ENCODE results near the gene NT5C2. TPM values are rescaled to one million over a fixed set of nuclear protein-coding genes. Genes with fewer than 3 reads are reported as not detected.
"Not testable (repeated sequence)": the region's sequence is repeated elsewhere in the genome, so short reads cannot be mapped to it uniquely, and the experiment has no call there.

NT5C2 gene
- total RNA-seq, 1 experiment from 2014 or later = 76.1 TPM

GRCh38 chr10:103166523-103166922 is 26.5 kb downstream of the NT5C2 start (continued):
- TF ChIP-seq FOXP1 (CRISPR knock-in tag; IDR thresholded peaks at IDR 0.05; ENCODE audit: borderline replicate concordance) (no peak), TEAD1 (CRISPR knock-in tag; IDR thresholded peaks at IDR 0.05) (no peak), SOX15 (CRISPR knock-in tag; IDR thresholded peaks at IDR 0.05) (no peak), USF1 (CRISPR knock-in tag; IDR thresholded peaks at IDR 0.05) (no peak), AR (CRISPR knock-in tag; IDR thresholded peaks at IDR 0.05) (no peak)
- TF ChIP-seq, protein P1, sequence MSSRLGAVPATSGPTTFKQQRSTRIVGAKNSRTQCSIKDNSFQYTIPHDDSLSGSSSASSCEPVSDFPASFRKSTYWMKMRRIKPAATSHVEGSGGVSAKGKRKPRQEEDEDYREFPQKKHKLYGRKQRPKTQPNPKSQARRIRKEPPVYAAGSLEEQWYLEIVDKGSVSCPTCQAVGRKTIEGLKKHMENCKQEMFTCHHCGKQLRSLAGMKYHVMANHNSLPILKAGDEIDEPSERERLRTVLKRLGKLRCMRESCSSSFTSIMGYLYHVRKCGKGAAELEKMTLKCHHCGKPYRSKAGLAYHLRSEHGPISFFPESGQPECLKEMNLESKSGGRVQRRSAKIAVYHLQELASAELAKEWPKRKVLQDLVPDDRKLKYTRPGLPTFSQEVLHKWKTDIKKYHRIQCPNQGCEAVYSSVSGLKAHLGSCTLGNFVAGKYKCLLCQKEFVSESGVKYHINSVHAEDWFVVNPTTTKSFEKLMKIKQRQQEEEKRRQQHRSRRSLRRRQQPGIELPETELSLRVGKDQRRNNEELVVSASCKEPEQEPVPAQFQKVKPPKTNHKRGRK (CRISPR knock-in tag; IDR thresholded peaks at IDR 0.05; ENCODE audit: borderline replicate concordance) = no peak
- TF ChIP-seq, protein P2, sequence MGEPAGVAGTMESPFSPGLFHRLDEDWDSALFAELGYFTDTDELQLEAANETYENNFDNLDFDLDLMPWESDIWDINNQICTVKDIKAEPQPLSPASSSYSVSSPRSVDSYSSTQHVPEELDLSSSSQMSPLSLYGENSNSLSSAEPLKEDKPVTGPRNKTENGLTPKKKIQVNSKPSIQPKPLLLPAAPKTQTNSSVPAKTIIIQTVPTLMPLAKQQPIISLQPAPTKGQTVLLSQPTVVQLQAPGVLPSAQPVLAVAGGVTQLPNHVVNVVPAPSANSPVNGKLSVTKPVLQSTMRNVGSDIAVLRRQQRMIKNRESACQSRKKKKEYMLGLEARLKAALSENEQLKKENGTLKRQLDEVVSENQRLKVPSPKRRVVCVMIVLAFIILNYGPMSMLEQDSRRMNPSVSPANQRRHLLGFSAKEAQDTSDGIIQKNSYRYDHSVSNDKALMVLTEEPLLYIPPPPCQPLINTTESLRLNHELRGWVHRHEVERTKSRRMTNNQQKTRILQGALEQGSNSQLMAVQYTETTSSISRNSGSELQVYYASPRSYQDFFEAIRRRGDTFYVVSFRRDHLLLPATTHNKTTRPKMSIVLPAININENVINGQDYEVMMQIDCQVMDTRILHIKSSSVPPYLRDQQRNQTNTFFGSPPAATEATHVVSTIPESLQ (CRISPR knock-in tag; IDR thresholded peaks at IDR 0.05) = no peak

GRCh38 chr10:103163766-103164403 is 29.2 kb downstream of the NT5C2 start:
- H3K4me1 Mint-ChIP-seq; H3K27ac Mint-ChIP-seq; POLR2A ChIA-PET; ATAC-seq; H3K4me3 Mint-ChIP-seq; H3K27me3 Mint-ChIP-seq (ENCODE audit: low read depth); DNase-seq (ENCODE audit: low spot score); CTCF ChIA-PET: not testable (repeated sequence)
- Mint-ChIP-seq H3K36me3 (peaks cover 36% of the 10 kb centered on the region), H3K9me3 (peaks cover 12% of the 10 kb centered on the region)

- ATAC-seq (no peak), DNase-seq (ENCODE audit: low spot score) (no peak)
- POLR2A ChIA-PET = no interaction called here
- CTCF ChIA-PET = no interaction called here
- Mint-ChIP-seq H3K27me3 (ENCODE audit: low read depth) (no peaks in the 10 kb centered on the region), H3K27ac (peak overlapping the region; percentile 62), H3K36me3 (peaks cover 10% of the 10 kb centered on the region), H3K4me3 (no peak overlapping the region), H3K4me1 (peaks cover 28% of the 10 kb centered on the region), H3K9me3 (no peaks in the 10 kb centered on the region)
- TF ChIP-seq ZNF263 (CRISPR knock-in tag; IDR thresholded peaks at IDR 0.05; ENCODE audit: low read depth) (no peak), E2F5 (CRISPR knock-in tag; IDR thresholded peaks at IDR 0.05) (no peak)
Measured at GRCh38 chr10:103157246-103157645, 35.8 kb downstream of the NT5C2 start.

DNA sequence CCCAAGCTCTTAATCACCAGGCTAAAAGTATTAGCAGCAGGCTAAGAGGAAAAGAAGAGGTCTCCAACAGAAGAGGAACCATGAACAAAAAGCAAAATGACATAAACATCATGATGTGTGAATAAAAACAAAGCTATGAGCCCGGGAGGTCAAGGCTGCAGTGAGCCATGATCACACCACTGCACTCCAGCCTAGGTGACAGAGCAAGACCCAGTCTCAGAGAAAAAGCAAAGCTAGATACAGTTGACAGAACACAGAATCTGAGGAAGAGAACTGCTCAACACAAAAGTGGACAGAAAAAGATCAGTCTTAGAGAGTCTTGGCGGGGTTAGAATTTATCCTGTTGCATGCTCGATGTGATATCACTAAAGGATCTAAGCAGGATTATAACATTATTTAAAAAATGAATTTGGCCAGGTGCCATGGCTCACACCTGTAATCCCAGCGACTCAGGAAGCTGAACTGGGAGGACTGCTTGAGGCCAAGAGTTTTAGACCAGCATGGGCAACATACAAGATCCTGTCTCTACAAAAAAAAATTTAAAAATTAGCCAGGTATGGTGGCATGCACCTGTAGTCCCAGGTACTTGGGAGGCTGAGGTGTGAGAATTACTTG is 37.5 kb downstream of the NT5C2 start:
- no peak overlapping the region for H3K4me3 Mint-ChIP-seq
- no peaks in the 10 kb centered on the region for H3K27me3 Mint-ChIP-seq (ENCODE audit: low read depth)
- ChIA-PET POLR2A (no interaction called here), CTCF (interaction anchor here (3.2 to 4.0 kb wide), 2 partner anchors 83 to 89 kb away, joined by 21 read pairs; no protein-coding TSS in a partner anchor)
- H3K27ac Mint-ChIP-seq = peak overlapping the region; percentile 91
- TF ChIP-seq, protein P3, sequence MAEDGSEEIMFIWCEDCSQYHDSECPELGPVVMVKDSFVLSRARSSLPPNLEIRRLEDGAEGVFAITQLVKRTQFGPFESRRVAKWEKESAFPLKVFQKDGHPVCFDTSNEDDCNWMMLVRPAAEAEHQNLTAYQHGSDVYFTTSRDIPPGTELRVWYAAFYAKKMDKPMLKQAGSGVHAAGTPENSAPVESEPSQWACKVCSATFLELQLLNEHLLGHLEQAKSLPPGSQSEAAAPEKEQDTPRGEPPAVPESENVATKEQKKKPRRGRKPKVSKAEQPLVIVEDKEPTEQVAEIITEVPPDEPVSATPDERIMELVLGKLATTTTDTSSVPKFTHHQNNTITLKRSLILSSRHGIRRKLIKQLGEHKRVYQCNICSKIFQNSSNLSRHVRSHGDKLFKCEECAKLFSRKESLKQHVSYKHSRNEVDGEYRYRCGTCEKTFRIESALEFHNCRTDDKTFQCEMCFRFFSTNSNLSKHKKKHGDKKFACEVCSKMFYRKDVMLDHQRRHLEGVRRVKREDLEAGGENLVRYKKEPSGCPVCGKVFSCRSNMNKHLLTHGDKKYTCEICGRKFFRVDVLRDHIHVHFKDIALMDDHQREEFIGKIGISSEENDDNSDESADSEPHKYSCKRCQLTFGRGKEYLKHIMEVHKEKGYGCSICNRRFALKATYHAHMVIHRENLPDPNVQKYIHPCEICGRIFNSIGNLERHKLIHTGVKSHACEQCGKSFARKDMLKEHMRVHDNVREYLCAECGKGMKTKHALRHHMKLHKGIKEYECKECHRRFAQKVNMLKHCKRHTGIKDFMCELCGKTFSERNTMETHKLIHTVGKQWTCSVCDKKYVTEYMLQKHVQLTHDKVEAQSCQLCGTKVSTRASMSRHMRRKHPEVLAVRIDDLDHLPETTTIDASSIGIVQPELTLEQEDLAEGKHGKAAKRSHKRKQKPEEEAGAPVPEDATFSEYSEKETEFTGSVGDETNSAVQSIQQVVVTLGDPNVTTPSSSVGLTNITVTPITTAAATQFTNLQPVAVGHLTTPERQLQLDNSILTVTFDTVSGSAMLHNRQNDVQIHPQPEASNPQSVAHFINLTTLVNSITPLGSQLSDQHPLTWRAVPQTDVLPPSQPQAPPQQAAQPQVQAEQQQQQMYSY (CRISPR knock-in tag; IDR thresholded peaks at IDR 0.05) = no peak
- TF ChIP-seq CREM (CRISPR knock-in tag; IDR thresholded peaks at IDR 0.05) (no peak), NFE2L1 (CRISPR knock-in tag; IDR thresholded peaks at IDR 0.05) (no peak), EMX1 (CRISPR knock-in tag; IDR thresholded peaks at IDR 0.05) (no peak)
- TF ChIP-seq, protein P4, sequence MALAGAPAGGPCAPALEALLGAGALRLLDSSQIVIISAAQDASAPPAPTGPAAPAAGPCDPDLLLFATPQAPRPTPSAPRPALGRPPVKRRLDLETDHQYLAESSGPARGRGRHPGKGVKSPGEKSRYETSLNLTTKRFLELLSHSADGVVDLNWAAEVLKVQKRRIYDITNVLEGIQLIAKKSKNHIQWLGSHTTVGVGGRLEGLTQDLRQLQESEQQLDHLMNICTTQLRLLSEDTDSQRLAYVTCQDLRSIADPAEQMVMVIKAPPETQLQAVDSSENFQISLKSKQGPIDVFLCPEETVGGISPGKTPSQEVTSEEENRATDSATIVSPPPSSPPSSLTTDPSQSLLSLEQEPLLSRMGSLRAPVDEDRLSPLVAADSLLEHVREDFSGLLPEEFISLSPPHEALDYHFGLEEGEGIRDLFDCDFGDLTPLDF (CRISPR knock-in tag; IDR thresholded peaks at IDR 0.05) = no peak
- TF ChIP-seq, protein P5, sequence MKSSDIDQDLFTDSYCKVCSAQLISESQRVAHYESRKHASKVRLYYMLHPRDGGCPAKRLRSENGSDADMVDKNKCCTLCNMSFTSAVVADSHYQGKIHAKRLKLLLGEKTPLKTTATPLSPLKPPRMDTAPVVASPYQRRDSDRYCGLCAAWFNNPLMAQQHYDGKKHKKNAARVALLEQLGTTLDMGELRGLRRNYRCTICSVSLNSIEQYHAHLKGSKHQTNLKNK (CRISPR knock-in tag; IDR thresholded peaks at IDR 0.05) = no peak
- DNase-seq (ENCODE audit: low spot score) (no peak), ATAC-seq (no peak)
- H3K36me3 Mint-ChIP-seq = peaks cover 12% of the 10 kb centered on the region
- H3K4me1 Mint-ChIP-seq = peaks cover 28% of the 10 kb centered on the region
- H3K9me3 Mint-ChIP-seq = no peaks in the 10 kb centered on the region
